SK-N-MC (cell line): Measurements from ENCODE around the gene NKAIN2.

ENCODE experiments used
- EZH2 ChIP-seq: fragments of 200-600 bp; sonication (generic); IDR thresholded peaks from one replicate; pipeline ENCODE4 v1.6.1; 2017; ENCODE audit warnings: antibody characterized with exemption
- FOXP2 ChIP-seq: optimal IDR thresholded peaks from 2 replicates; pipeline ENCODE3; 2011; ENCODE audit warnings: mild to moderate bottlenecking, moderate library complexity; ENCODE audit not compliant: insufficient read depth; ENCODE audit errors: extremely low read length, control extremely low read depth
- POLR2AphosphoS5 ChIP-seq: IDR thresholded peaks from 2 replicates; pipeline ENCODE4 v1.6.1; 2012; ENCODE audit warnings: mild to moderate bottlenecking, low read depth, low read length, borderline replicate concordance

- TF ChIP-seq POLR2AphosphoS5 (no peak), EZH2 (no peak), FOXP2 (no peak)
Observed at GRCh38 chr6:124714728-124715127, 911.1 kb downstream of the NKAIN2 start.
